Neutrophil (primary cell): ENCODE data around the gene TMEM92.
"Not testable (repeated sequence)": the region's sequence is repeated elsewhere in the genome, so short reads cannot be mapped to it uniquely, and the experiment has no call there.

Source experiments
- H3K27ac ChIP-seq: fragments of 200-600 bp; sonication (generic); 2 replicates; pipeline ENCODE4 v1.5.1; 2016; ENCODE audit warnings: mild to moderate bottlenecking, moderate library complexity
- H3K27me3 ChIP-seq: fragments of 200-600 bp; sonication (generic); 2 replicates; pipeline ENCODE4 v1.6.0; 2016; ENCODE audit warnings: mild to moderate bottlenecking
- H3K36me3 ChIP-seq: fragments of 200-600 bp; sonication (generic); 2 replicates; pipeline ENCODE4 v1.5.1; 2017
- H3K4me1 ChIP-seq, 2 experiments: fragments of 200-600 bp in 1 of 2; sonication (generic) in 1 of 2; 1 replicate in 1 of 2; 2 replicates in 1 of 2; pipeline versions ENCODE4 v1.5.1 to v1.6.1; 2013 to 2016; ENCODE audit warnings: low read depth in 1 of 2, low read length in 1 of 2, mild to moderate bottlenecking in 1 of 2, moderate library complexity in 1 of 2; ENCODE audit not compliant: control insufficient read depth in 1 of 2, insufficient read depth in 1 of 2
- H3K4me3 ChIP-seq, 2 experiments: fragments of 200-600 bp in 1 of 2; sonication (generic) in 1 of 2; 1 replicate in 1 of 2; 2 replicates in 1 of 2; pipeline ENCODE4 v1.5.1; 2013 to 2016; ENCODE audit warnings: low read depth in 1 of 2, low read length in 1 of 2, mild to moderate bottlenecking in 1 of 2, moderate library complexity in 1 of 2
- H3K9me3 ChIP-seq: fragments of 200-600 bp; sonication (generic); 2 replicates; pipeline ENCODE4 v1.5.1; 2016
- CTCF ChIP-seq: fragments of 200-600 bp; sonication (generic); IDR thresholded peaks from 2 replicates; pipeline ENCODE4 v1.5.1; 2016; ENCODE audit warnings: antibody characterized with exemption

TMEM92 gene

GRCh38 chr17:50285941-50286340, 11.7 kb downstream of the TMEM92 start:
- Histone ChIP-seq H3K4me3 (no peak overlapping the region), H3K36me3 (peaks cover 9% of the 10 kb centered on the region), H3K9me3 (no peaks in the 10 kb centered on the region), H3K27ac (peak overlapping the region; percentile 95), H3K4me1 (peaks cover 99 to 100% of the 10 kb centered on the region in 2 experiments), H3K27me3 (no peaks in the 10 kb centered on the region)
- no peak for TF ChIP-seq CTCF

GRCh38 chr17:50287302-50287701, 13.0 kb downstream of the TMEM92 start:
- peak overlapping the region; percentile 95 for H3K27ac ChIP-seq
- H3K4me1 ChIP-seq: peaks cover 94 to 95% of the 10 kb centered on the region in 2 experiments
- H3K4me3 ChIP-seq: peak overlapping the region; percentile 23 to 31
- H3K9me3 ChIP-seq, H3K27me3 ChIP-seq, H3K36me3 ChIP-seq: not testable (repeated sequence)

DNA sequence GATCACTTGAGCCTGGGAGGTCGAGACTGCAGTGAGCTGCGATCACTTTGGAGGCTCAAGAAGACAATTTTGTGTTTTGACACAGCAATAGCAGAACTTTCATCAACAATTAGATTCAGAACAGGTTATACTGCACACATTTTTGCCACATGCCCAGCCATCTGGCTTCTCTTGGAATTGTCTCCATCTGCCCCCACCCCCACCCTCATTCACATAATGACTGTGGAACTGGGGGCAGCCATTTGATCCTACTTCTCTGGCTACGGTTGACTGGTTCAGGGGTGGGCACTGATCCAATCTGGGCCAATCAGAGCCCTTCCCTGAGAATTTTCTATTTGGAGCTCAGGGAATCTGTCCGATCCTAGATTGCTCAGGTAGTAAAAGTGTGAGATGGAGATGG, 14.0 kb downstream of the TMEM92 start:
- Histone ChIP-seq H3K4me3 (peak overlapping the region; percentile 58 to 65), H3K36me3 (no peaks in the 10 kb centered on the region), H3K27me3 (no peaks in the 10 kb centered on the region), H3K4me1 (peaks cover 84 to 85% of the 10 kb centered on the region in 2 experiments), H3K27ac (peak overlapping the region; percentile 95), H3K9me3 (no peaks in the 10 kb centered on the region)
- TF ChIP-seq CTCF: no peak

GRCh38 chr17:50289278-50289677, 15.0 kb downstream of the TMEM92 start:
- Histone ChIP-seq H3K27ac (peak overlapping the region; percentile 95), H3K36me3 (no peaks in the 10 kb centered on the region), H3K4me1 (peaks cover 75% of the 10 kb centered on the region in 2 experiments), H3K9me3 (no peaks in the 10 kb centered on the region), H3K27me3 (no peaks in the 10 kb centered on the region), H3K4me3 (peak overlapping the region; percentile 58 to 65)
- no peak for TF ChIP-seq CTCF

GRCh38 chr17:50289991-50290702, 15.9 kb downstream of the TMEM92 start:
- H3K36me3 ChIP-seq: no peaks in the 10 kb centered on the region
- no peaks in the 10 kb centered on the region for H3K27me3 ChIP-seq
- H3K27ac ChIP-seq: peak overlapping the region; percentile 95
- TF ChIP-seq CTCF: no peak
- H3K9me3 ChIP-seq: no peaks in the 10 kb centered on the region
- peak overlapping the region; percentile 58 to 65 for H3K4me3 ChIP-seq
- peaks cover 66 to 67% of the 10 kb centered on the region in 2 experiments for H3K4me1 ChIP-seq

- peaks cover 58 to 60% of the 10 kb centered on the region in 2 experiments for H3K4me1 ChIP-seq
- TF ChIP-seq CTCF: no peak
- no peaks in the 10 kb centered on the region for H3K9me3 ChIP-seq
- H3K36me3 ChIP-seq: no peaks in the 10 kb centered on the region
- H3K4me3 ChIP-seq: peak overlapping the region; percentile 58 to 65
- H3K27ac ChIP-seq: peak overlapping the region; percentile 95
- no peaks in the 10 kb centered on the region for H3K27me3 ChIP-seq
These were observed 16.7 kb downstream of the TMEM92 start for GRCh38 chr17:50290933-50291332.
